Activated CD8-positive, alpha-beta T cell treated with anti-CD3 and anti-CD28 coated beads, Interleukin-2, amount 10 ng/mL, durations not matched to agents 7 days and 5 days (primary cell): Measurements from ENCODE around the gene SDC1. TPM values are rescaled to one million over a fixed set of nuclear protein-coding genes. Genes with fewer than 3 reads are reported as not detected.
"Not testable (repeated sequence)": the region's sequence is repeated elsewhere in the genome, so short reads cannot be mapped to it uniquely, and the experiment has no call there.

Experiments
- ATAC-seq: fragments of 150-1000 bp; cut with Tn5 transposase; one replicate; pipeline ENCODE4 v1.10.0; 2021; ENCODE audit warnings: moderate library complexity
- CTCF ChIA-PET: fragments of 350-600 bp; sonication (Branson Sonifier 250); formaldehyde crosslinking; loops from one replicate; lab custom pipeline; 2021; ENCODE audit warnings: antibody characterized with exemption; lab: Charles Lee
- POLR2A ChIA-PET: fragments of 350-600 bp; sonication (Branson Sonifier 250); formaldehyde crosslinking; loops from one replicate; lab custom pipeline; 2021; ENCODE audit warnings: antibody characterized with exemption; lab: Charles Lee
- DNase-seq: peaks from one replicate; pipeline ENCODE4 v3.0.0-alpha.2; 2020
- H3K27ac Mint-ChIP-seq: one replicate; pipeline ENCODE4 v1.8.0; 2021; ENCODE audit warnings: mild to moderate bottlenecking, mixed read lengths
- H3K27me3 Mint-ChIP-seq: one replicate; pipeline ENCODE4 v1.8.0; 2021; ENCODE audit warnings: low read depth, mixed read lengths
- H3K36me3 Mint-ChIP-seq: one replicate; pipeline ENCODE4 v1.8.0; 2021; ENCODE audit warnings: low read depth, mixed read lengths
- H3K4me1 Mint-ChIP-seq: one replicate; pipeline ENCODE4 v1.8.0; 2021; ENCODE audit warnings: low read depth, mixed read lengths
- H3K4me3 Mint-ChIP-seq: one replicate; pipeline ENCODE4 v1.8.0; 2021; ENCODE audit warnings: mild to moderate bottlenecking, mixed read lengths
- H3K9me3 Mint-ChIP-seq: one replicate; pipeline ENCODE4 v1.8.0; 2022; ENCODE audit warnings: mixed read lengths; ENCODE audit not compliant: insufficient read depth
- total RNA-seq, 2 experiments: library from RNA; stranded (reverse); gene quantifications; one replicate each; pipeline ENCODE4 v1.2.3, GENCODE V29; 2021

The SDC1 gene
- total RNA-seq, 2 experiments from 2014 or later = not detected

GRCh38 chr2:20200697-20201555 lies 24.0 kb downstream of the SDC1 start:
- no peaks in the 10 kb centered on the region for H3K36me3 Mint-ChIP-seq
- no peaks in the 10 kb centered on the region for H3K27me3 Mint-ChIP-seq
- ATAC-seq (no peak), DNase-seq (no peak)
- no peaks in the 10 kb centered on the region for H3K9me3 Mint-ChIP-seq
- H3K4me1 Mint-ChIP-seq = no peaks in the 10 kb centered on the region
- no peak overlapping the region for H3K27ac Mint-ChIP-seq
- CTCF ChIA-PET = no interaction called here
- POLR2A ChIA-PET = no interaction called here
- H3K4me3 Mint-ChIP-seq = no peak overlapping the region

- H3K4me3 Mint-ChIP-seq = no peak overlapping the region
- POLR2A ChIA-PET = no interaction called here
These were observed 25.2 kb downstream of the SDC1 start for GRCh38 chr2:20199633-20200270.

GRCh38 chr2:20198796-20199632 lies 25.9 kb downstream of the SDC1 start:
- POLR2A ChIA-PET = no interaction called here
- CTCF ChIA-PET = no interaction called here

More at GRCh38 chr2:20199633-20200270, 25.2 kb downstream of the SDC1 start:
- no peaks in the 10 kb centered on the region for H3K27me3 Mint-ChIP-seq
- DNase-seq (no peak), ATAC-seq (no peak)
- no peaks in the 10 kb centered on the region for H3K36me3 Mint-ChIP-seq
- CTCF ChIA-PET = no interaction called here
- no peaks in the 10 kb centered on the region for H3K9me3 Mint-ChIP-seq
- no peaks in the 10 kb centered on the region for H3K4me1 Mint-ChIP-seq
- no peak overlapping the region for H3K27ac Mint-ChIP-seq

GRCh38 chr2:20198001-20198400 lies 26.9 kb downstream of the SDC1 start:
- H3K4me3 Mint-ChIP-seq = no peak overlapping the region
- ChIA-PET POLR2A (no interaction called here), CTCF (no interaction called here)
- ATAC-seq (no peak), DNase-seq (no peak)
- H3K9me3 Mint-ChIP-seq = no peaks in the 10 kb centered on the region
- no peaks in the 10 kb centered on the region for H3K36me3 Mint-ChIP-seq
- H3K27ac Mint-ChIP-seq = no peak overlapping the region
- H3K4me1 Mint-ChIP-seq = no peaks in the 10 kb centered on the region
- H3K27me3 Mint-ChIP-seq = no peaks in the 10 kb centered on the region

More at GRCh38 chr2:20198796-20199632, 25.9 kb downstream of the SDC1 start:
- Mint-ChIP-seq H3K4me3 (no peak overlapping the region), H3K27me3 (no peaks in the 10 kb centered on the region), H3K4me1 (no peaks in the 10 kb centered on the region), H3K27ac (no peak overlapping the region), H3K9me3 (no peaks in the 10 kb centered on the region), H3K36me3 (no peaks in the 10 kb centered on the region)
- DNase-seq (no peak), ATAC-seq (no peak)

- no peaks in the 10 kb centered on the region for H3K9me3 Mint-ChIP-seq
- H3K36me3 Mint-ChIP-seq = no peaks in the 10 kb centered on the region
- DNase-seq (no peak), ATAC-seq (no peak)
- CTCF ChIA-PET = no interaction called here
- H3K27ac Mint-ChIP-seq = no peak overlapping the region
- no peaks in the 10 kb centered on the region for H3K27me3 Mint-ChIP-seq
- no peak overlapping the region for H3K4me3 Mint-ChIP-seq
- POLR2A ChIA-PET = no interaction called here
- H3K4me1 Mint-ChIP-seq = no peaks in the 10 kb centered on the region
These were observed 27.7 kb downstream of the SDC1 start for GRCh38 chr2:20197192-20197591.

- H3K27me3 Mint-ChIP-seq = no peaks in the 10 kb centered on the region
- CTCF ChIA-PET = no interaction called here
- H3K4me1 Mint-ChIP-seq = no peaks in the 10 kb centered on the region
- H3K4me3 Mint-ChIP-seq = no peak overlapping the region
- no peak for ATAC-seq
- no peaks in the 10 kb centered on the region for H3K36me3 Mint-ChIP-seq
- H3K9me3 Mint-ChIP-seq = no peaks in the 10 kb centered on the region
- no peak overlapping the region for H3K27ac Mint-ChIP-seq
- no peak for DNase-seq
- POLR2A ChIA-PET = no interaction called here
These were observed 28.2 kb downstream of the SDC1 start for GRCh38 chr2:20196657-20197161.

- ChIA-PET POLR2A (no interaction called here), CTCF (no interaction called here)
- ATAC-seq (no peak), DNase-seq (no peak)
- H3K4me1 Mint-ChIP-seq = no peaks in the 10 kb centered on the region
- no peak overlapping the region for H3K4me3 Mint-ChIP-seq
- no peaks in the 10 kb centered on the region for H3K36me3 Mint-ChIP-seq
- no peak overlapping the region for H3K27ac Mint-ChIP-seq
- no peaks in the 10 kb centered on the region for H3K27me3 Mint-ChIP-seq
- H3K9me3 Mint-ChIP-seq = no peaks in the 10 kb centered on the region
These were observed 28.8 kb downstream of the SDC1 start for GRCh38 chr2:20196053-20196656.

- Mint-ChIP-seq H3K4me1 (no peaks in the 10 kb centered on the region), H3K4me3 (no peak overlapping the region), H3K9me3 (no peaks in the 10 kb centered on the region), H3K27ac (no peak overlapping the region), H3K27me3 (no peaks in the 10 kb centered on the region), H3K36me3 (no peaks in the 10 kb centered on the region)
- DNase-seq = no peak
- POLR2A ChIA-PET = no interaction called here
- ATAC-seq = no peak
- CTCF ChIA-PET = no interaction called here
These were observed 29.4 kb downstream of the SDC1 start for GRCh38 chr2:20195431-20196033.

- not testable (repeated sequence) for H3K4me3 Mint-ChIP-seq, ATAC-seq, H3K4me1 Mint-ChIP-seq
These were observed 29.9 kb downstream of the SDC1 start for GRCh38 chr2:20195016-20195411.

GRCh38 chr2:20194097-20195015 lies 30.6 kb downstream of the SDC1 start:
- Mint-ChIP-seq H3K4me1 (no peaks in the 10 kb centered on the region), H3K36me3 (no peaks in the 10 kb centered on the region), H3K4me3 (no peak overlapping the region), H3K9me3 (no peaks in the 10 kb centered on the region), H3K27ac (no peak overlapping the region), H3K27me3 (no peaks in the 10 kb centered on the region)
- ChIA-PET CTCF (no interaction called here), POLR2A (interaction anchor here (0.7 kb wide), 1 partner anchor 16 kb away, joined by 3 read pairs; no protein-coding TSS in a partner anchor)
- DNase-seq = no peak
- ATAC-seq = no peak

More at GRCh38 chr2:20195016-20195411, 29.9 kb downstream of the SDC1 start:
- H3K36me3 Mint-ChIP-seq, CTCF ChIA-PET, POLR2A ChIA-PET, H3K9me3 Mint-ChIP-seq, H3K27ac Mint-ChIP-seq, H3K27me3 Mint-ChIP-seq, DNase-seq: not testable (repeated sequence)
